Measurements from ENCODE around the gene BBS12.
"Not testable (repeated sequence)": the region's sequence is repeated elsewhere in the genome, so short reads cannot be mapped to it uniquely, and the experiment has no call there.

Gene BBS12

DNA sequence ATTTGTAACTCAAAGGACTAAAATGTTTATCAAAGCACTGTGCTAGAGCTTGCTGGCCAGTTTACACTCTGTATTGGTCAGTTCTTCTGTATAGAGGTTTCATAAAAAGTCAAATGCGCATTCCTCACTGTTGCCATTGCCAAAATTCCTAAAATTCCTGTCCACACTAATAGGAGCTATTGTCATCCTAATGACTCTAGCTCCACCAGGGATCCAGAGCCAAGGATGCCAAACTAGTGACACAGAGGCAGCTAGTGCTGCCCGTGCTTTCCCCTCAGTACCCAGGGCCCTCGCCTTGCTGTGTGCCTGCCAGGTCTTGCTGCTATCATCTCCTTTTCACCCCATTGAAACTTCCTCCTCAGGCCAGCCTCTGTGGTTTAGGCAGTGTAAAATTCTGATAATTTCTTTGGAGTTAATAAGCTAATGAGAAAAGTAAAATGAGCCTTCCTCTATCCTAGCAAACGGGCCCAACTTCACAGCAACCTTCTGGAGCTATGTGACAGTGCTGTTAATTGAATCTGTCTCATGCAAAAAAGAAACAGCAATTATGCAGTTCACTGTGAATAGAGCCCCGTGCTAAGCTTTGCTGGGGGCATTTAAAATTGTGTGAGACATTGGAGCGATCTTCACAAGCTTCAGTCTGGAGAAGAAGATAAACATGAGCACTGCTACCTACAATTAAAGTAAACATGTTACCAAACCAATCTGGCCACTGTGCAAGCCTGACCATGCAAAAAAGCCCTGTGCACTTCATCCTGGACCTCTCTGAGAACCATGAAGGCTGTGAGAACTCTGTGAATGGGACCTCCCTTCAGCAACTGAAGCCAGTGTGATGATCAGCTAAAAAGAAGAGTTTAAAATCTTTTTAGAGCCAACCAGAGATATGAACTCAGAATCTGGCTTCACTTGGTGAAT, 51.1 kb downstream of the BBS12 start:
- TF ChIP-seq POU2F2 (IDR thresholded peaks at IDR 0.05; ENCODE audit: low read depth, low read length) (no peak), POLR2AphosphoS5 (IDR thresholded peaks at IDR 0.05; ENCODE audit: low read depth, low read length) (no peak), SPI1 (IDR thresholded peaks at IDR 0.05; ENCODE audit: low read depth, low read length) (no peak), TAF1 (IDR thresholded peaks at IDR 0.05; ENCODE audit: low read depth, low read length) (no peak), PAX5 (IDR thresholded peaks at IDR 0.05; ENCODE audit: insufficient read depth, low read length, severe bottlenecking) (no peak), POLR2A (IDR thresholded peaks at IDR 0.05; ENCODE audit: low read depth, low read length) (no peak)
- FAIRE-seq (no peak), DNase-seq (ENCODE audit: insufficient read length, low spot score) (no peak)

DNA sequence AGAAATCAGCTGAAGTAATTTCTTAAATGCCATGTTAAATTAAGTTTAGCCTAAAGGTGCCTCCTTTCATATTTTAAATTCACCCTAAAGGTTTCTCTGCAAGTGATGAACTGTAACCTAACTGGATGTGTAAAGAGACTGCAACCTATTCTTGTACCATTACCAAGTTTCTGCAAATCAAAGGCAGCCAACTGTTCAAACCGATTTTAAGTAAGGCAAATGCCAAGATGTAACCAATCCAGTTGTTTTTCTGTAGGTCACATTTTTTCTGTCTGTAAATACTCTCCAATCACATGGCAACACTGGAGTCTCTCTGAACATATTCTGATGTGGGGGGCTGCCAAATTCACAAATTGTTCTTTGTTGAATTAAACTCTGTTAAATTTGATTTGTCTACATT, 51.8 kb downstream of the BBS12 start:
- TF ChIP-seq PAX5 (IDR thresholded peaks at IDR 0.05; ENCODE audit: insufficient read depth, low read length, severe bottlenecking) (no peak), POLR2A (IDR thresholded peaks at IDR 0.05; ENCODE audit: low read depth, low read length) (no peak), POU2F2 (IDR thresholded peaks at IDR 0.05; ENCODE audit: low read depth, low read length) (no peak), TAF1 (IDR thresholded peaks at IDR 0.05; ENCODE audit: low read depth, low read length) (no peak), POLR2AphosphoS5 (IDR thresholded peaks at IDR 0.05; ENCODE audit: low read depth, low read length) (no peak), SPI1 (IDR thresholded peaks at IDR 0.05; ENCODE audit: low read depth, low read length) (no peak)
- DNase-seq (ENCODE audit: insufficient read length, low spot score): no peak
- FAIRE-seq: no peak

DNA sequence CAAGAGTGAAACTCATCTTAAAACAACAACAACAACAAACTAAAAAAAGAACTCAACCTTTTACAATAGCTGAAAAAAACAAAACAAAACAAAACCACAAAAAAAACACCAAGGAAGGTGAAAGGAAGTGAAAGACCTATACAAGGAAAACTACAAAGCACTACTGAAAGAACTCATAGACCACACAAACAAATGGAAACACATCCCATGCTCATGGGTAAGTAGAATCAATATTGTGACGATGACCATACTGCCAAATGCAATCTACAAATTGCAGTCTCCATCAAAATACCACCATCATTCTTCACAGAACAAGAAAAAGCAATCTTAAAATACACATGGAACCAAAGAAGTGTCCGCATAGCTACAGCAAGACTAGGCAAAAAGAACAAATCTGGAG, 52.6 kb downstream of the BBS12 start:
- FAIRE-seq (peak; percentile 66), DNase-seq (ENCODE audit: insufficient read length, low spot score) (no peak)
- peak; percentile 14; the same call in 1 of the 2 replicates for TF ChIP-seq SPI1 (IDR thresholded peaks at IDR 0.05; ENCODE audit: low read depth, low read length)
- TF ChIP-seq POU2F2 (IDR thresholded peaks at IDR 0.05; ENCODE audit: low read depth, low read length): no peak
- TF ChIP-seq POLR2AphosphoS5 (IDR thresholded peaks at IDR 0.05; ENCODE audit: low read depth, low read length): no peak
- TF ChIP-seq TAF1 (IDR thresholded peaks at IDR 0.05; ENCODE audit: low read depth, low read length): no peak
- no peak for TF ChIP-seq PAX5 (IDR thresholded peaks at IDR 0.05; ENCODE audit: insufficient read depth, low read length, severe bottlenecking)
- TF ChIP-seq POLR2A (IDR thresholded peaks at IDR 0.05; ENCODE audit: low read depth, low read length): no peak

DNA sequence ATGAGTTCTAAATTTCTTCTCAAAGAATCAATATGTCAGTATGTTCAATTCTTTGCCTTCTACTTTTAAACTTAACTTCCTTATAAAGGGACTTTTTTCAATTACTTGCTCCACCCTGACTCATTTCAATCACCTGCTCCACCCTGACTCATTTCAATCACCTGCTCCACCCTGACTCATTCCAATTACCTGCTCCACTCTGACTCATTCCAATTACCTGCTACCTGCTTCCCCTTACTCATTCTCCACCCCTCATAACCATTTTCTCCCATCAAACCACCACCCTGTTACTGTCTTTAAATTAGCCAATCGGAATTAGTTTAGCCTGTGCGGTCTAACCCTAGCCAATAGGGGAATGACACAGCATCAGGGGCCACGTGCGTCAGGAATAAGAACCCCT, 53.8 kb downstream of the BBS12 start:
- FAIRE-seq; DNase-seq (ENCODE audit: insufficient read length, low spot score): not testable (repeated sequence)

DNA sequence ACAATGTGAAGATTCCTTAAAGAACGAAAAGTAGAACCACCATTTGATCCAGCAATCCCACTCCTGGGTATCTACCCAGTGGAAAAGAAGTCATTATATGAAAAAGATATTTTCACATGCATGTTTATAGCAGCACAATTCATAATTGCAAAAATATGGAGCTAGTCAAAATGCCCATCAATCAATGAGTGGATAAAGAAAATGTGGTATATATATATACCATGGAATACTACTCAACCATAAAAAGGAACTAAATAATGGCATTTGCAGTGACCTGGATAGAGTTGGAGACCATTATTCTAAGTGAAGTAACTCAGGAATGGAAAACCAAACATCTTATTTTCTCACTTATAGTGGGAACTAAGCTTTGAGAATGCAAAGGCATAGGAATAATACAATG, 54.4 kb downstream of the BBS12 start:
- DNase-seq (ENCODE audit: insufficient read length, low spot score); FAIRE-seq: not testable (repeated sequence)

DNA sequence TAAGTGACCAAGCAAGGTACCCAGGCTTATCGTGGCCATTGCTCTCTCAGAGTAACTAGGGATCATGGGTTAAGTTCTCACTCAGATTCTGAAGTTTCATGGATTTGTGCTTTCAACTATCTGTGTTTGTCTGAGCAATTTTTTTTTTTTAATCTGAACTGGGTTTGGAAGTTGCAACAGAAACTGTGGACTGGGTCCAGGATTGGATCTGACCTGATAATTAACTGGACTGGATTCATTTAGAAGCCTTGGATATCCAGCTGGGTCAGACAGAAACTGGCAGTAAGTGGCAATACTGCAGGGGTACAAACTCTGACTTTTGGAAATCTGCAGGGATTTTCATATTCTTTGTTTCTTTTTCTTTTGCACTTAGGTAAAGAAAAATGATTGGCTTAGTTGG, 55.4 kb downstream of the BBS12 start:
- no peak for FAIRE-seq
- DNase-seq (ENCODE audit: insufficient read length, low spot score): no peak
- TF ChIP-seq SPI1 (IDR thresholded peaks at IDR 0.05; ENCODE audit: low read depth, low read length): no peak
- no peak for TF ChIP-seq POU2F2 (IDR thresholded peaks at IDR 0.05; ENCODE audit: low read depth, low read length)
- no peak for TF ChIP-seq TAF1 (IDR thresholded peaks at IDR 0.05; ENCODE audit: low read depth, low read length)
- TF ChIP-seq POLR2A (IDR thresholded peaks at IDR 0.05; ENCODE audit: low read depth, low read length): no peak
- no peak for TF ChIP-seq PAX5 (IDR thresholded peaks at IDR 0.05; ENCODE audit: insufficient read depth, low read length, severe bottlenecking)
- no peak for TF ChIP-seq POLR2AphosphoS5 (IDR thresholded peaks at IDR 0.05; ENCODE audit: low read depth, low read length)

DNA sequence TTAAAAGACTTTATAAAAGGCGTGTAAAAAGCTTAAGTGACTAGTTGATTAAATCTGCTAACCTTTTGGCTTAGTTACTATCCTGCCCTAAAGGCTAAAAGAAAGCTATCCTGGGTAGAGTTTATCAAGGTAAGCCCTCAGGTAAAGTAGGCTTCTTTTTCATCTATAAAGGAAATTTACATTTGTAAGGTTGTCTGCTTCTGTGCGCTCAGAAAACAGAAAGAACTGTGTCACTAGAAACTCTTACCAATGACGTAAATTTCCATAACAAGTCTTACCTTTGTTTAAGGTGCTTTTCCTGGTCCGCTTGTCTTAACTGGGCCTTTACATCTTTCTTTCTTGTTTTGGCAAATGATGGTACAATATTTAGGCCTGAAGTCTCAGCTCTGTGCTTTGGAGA, 56.4 kb downstream of the BBS12 start:
- no peak for FAIRE-seq
- DNase-seq (ENCODE audit: insufficient read length, low spot score): no peak
- TF ChIP-seq SPI1 (IDR thresholded peaks at IDR 0.05; ENCODE audit: low read depth, low read length): no peak
- TF ChIP-seq POLR2A (IDR thresholded peaks at IDR 0.05; ENCODE audit: low read depth, low read length): no peak
- no peak for TF ChIP-seq TAF1 (IDR thresholded peaks at IDR 0.05; ENCODE audit: low read depth, low read length)
- TF ChIP-seq POLR2AphosphoS5 (IDR thresholded peaks at IDR 0.05; ENCODE audit: low read depth, low read length): no peak
- TF ChIP-seq POU2F2 (IDR thresholded peaks at IDR 0.05; ENCODE audit: low read depth, low read length): no peak

DNA sequence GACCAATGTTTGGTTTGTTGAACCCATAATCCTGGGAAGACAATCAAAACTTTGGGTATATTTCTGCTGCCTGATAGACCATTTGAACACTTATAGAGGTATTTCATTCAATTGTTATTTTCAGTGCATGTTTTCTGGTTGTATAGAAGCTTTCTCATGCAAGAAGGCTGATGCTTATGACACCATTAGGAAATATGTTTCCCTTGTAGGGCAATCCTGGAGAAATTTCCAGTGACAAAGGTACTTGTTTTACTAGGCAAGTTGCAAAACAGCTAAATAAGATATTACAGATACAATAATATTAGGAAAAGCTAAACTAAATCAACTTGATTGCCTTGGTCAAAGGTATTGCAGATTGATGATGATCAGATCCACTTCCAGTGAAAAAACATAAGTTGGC, 61.3 kb downstream of the BBS12 start:
- DNase-seq (ENCODE audit: insufficient read length, low spot score) (no peak), FAIRE-seq (no peak)
- TF ChIP-seq POLR2AphosphoS5 (IDR thresholded peaks at IDR 0.05; ENCODE audit: low read depth, low read length) (no peak), TAF1 (IDR thresholded peaks at IDR 0.05; ENCODE audit: low read depth, low read length) (no peak), POU2F2 (IDR thresholded peaks at IDR 0.05; ENCODE audit: low read depth, low read length) (no peak), SPI1 (IDR thresholded peaks at IDR 0.05; ENCODE audit: low read depth, low read length) (no peak), POLR2A (IDR thresholded peaks at IDR 0.05; ENCODE audit: low read depth, low read length) (no peak), PAX5 (IDR thresholded peaks at IDR 0.05; ENCODE audit: insufficient read depth, low read length, severe bottlenecking) (no peak)

Measured in GM12891 (cell line).